AML-193 (cell line): Measurements from ENCODE around the gene NKAIN2.

ENCODE experiments used
- DNase-seq, 2 experiments: peaks; one replicate each; lab custom pipeline; 2025; lab: John Stamatoyannopoulos, UW

The NKAIN2 gene

DNA sequence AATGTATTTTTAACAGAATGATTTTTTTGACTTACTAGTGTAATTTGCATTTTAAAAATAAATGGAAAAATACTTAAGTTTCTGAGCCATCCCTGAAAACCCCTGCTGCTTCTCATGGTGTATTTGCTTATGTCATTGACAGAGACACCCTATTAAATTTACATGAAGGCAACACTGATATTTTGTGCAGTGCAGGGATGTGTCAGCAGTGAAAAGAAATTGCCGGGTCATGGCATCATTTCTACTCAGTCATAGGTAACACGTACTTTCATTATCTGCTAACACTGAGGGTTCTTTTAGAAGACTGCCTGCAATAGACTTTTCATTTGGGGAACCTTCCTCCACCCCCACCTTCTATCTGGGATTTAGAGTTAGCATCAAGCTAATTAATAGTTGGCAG, 1021.9 kb downstream of the NKAIN2 start:
- no peak for DNase-seq

DNA sequence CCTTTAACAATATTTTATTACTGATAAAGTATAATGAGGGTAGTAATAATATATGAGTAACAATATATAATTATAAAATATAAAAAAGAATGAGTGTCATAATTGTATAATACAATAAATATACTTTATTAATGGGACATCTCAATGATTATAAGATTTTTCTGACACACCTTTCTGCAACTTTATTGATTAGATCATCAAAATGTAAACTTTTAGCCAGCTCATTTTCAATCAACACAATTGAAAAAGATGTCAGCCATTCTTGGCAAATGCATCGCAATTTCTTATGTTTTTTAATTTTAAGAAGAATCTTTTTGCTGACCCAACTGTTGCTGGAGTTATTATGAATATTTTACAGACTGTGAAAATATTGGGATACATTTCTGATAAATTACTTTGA, 1026.2 kb downstream of the NKAIN2 start:
- DNase-seq: no peak

DNA sequence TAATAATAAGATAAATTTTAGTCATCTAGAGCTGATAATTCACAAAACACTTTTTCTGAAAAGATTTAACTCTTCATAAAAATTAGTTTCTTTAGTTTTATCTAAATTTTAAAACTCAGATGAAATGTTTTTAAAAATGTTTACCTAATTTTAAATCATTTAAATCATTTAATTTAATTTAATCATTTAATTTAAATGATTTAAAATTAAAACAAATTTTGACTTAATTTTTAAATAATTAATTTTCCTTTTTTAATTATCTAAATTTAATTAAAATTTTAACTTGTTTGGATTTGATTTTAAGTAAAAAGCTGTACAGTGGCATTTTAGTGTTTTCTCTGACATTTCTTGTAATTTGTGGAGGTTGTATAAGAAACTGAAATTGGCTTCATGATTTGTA, 1026.8 kb downstream of the NKAIN2 start:
- no peak for DNase-seq

DNA sequence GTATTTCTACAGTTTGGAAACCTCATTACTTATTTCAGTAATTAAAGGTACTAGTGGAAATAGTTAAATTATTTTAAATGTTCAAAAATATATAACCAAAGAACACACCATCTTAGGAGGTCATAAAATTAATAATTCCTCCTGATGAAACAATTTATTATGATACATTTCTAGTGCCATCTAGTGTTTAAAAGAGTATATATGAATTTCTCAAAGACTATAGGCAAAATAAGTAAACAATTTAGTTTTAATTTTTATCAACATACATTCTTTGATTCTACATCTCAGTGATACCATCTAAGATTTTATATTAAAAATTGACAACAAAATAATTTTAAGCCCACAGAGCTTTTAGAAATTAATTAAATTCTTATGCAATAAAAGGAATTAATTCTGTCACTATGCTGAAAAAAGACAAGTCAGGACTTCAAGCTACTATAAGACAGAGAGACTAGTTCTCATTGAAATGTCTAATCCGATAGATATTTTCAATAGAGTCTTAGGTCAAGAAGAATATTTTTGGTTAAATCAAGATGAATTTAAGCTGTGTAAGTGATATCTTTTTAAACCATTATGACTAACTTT, 1050.8 kb downstream of the NKAIN2 start:
- DNase-seq: peak; percentile 24 to 34

DNA sequence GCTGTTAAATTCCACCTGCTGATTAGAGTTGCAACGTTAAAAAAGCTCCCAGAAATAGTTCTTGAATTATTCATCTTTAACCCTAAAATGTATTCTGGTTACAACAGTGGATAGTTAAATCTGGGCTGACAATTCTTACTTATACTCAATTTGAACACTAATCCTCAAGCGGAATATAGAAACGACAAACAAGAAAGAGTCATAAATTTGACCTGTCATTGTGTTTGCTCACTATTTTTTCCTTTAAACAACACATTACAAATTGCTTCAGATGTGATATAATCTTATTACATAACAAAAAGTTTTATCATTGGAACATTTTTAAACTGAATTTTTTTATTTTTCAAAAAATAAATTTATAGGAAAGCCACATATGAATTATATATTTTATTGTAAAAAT, 1054.1 kb downstream of the NKAIN2 start:
- DNase-seq: no peak

DNA sequence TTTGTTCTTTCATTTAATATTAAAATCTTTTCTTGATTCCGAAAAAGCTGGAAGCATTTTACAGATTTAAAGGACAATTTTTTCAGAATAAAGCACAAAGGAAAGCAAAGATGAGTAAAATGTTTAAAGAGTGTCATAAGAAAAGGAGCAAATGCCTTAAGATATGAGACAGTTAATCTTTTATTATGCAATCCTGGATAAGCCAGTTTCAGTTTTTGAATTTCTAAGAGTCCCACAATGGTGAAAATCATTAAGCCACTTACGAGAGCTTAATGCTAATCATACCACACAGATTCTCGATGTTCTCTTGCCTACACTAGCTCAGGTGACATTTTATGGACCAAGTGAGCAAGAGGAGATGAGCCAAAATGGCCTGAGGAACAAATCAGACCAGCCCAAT, 1054.9 kb downstream of the NKAIN2 start:
- DNase-seq: no peak

DNA sequence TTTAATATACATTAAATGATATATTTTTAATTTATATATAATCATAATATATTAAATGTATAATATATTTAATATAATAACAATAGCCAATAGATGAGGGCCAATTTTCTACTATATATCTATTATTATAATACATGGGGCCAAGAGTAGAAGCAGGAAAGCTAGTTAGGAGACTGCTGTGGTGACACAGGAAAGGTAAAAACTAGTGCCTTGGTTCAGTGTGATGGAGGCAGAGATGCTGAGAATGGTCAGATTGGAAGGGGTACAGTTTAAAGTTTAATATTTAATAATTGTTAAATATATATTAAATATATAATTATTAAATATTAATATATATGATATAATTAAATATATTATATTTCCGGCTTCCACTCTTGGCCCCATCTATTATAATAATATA, 1055.7 kb downstream of the NKAIN2 start:
- no peak for DNase-seq

DNA sequence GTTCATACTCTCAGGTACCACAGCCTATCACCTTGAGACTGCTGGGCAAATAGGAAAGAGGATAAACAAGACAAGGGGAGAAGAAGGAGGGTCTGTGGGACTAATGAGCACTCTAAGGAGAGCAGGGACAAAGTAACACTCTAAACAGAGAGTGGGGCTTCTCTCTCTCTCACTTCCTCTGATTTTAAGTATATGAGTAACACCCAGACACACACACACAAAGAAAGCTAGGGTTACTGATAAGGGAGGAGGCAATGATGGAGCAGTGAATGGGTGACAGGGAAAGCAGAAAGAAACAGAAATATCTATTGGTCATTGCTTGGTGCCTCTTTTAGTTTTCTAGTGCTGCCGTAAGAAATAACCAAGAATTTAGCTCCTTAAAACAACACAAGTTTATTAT, 1062.4 kb downstream of the NKAIN2 start:
- DNase-seq: no peak

DNA sequence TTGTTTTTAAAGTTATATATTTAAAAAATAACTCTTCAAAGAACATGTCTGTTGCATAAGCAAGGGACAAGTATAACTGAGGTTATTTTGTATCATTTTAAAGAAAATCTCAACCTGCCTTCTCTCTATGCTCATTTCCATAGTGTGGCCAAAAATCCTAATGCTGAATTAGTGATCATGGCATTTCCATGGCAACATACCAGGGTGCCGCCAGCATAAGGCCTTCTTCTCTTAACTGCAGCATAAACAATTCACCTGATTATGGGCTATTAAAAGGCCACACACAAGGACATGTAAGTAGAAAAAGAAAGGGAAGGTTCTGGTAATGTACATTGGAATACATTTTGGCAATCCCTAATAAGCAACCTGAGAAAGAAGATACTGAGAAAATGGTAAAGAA, 1063.5 kb downstream of the NKAIN2 start:
- no peak for DNase-seq

DNA sequence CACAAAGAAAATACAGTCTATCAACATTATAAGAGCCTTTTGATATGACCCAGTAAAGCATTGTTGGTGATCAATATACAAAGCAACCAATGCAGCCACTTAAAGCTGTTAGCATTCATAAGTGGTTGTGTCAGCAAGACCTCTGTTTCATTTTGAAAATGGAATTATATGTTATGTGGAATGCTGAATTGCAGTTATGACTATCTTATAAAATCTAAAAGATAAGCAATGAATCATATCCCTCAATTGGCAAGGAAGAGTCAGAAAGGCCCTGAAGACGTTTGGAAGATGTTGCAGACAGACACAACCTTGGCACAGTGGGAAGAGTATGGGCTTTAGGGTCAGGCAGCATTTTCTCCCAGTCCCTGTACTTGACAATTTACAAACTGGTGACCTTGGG, 1064.8 kb downstream of the NKAIN2 start:
- no peak for DNase-seq

DNA sequence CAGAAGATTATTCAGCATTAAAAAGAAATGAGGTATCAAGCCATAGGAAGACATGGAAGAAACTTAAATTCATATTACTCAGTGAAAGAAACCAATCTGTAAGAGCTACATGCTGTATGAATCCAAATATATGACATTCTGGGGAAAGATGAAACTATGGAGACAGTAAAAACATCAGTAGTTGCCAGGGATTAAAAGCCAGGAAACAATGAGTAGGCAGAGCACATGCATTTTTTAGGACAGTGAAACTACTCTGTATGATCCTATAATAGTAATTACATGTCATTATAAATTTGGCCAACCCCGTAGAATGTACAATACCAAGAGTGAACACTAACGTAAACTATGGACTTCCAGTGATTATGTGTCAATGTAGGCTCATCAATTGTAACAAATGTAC, 1065.8 kb downstream of the NKAIN2 start:
- DNase-seq: no peak

DNA sequence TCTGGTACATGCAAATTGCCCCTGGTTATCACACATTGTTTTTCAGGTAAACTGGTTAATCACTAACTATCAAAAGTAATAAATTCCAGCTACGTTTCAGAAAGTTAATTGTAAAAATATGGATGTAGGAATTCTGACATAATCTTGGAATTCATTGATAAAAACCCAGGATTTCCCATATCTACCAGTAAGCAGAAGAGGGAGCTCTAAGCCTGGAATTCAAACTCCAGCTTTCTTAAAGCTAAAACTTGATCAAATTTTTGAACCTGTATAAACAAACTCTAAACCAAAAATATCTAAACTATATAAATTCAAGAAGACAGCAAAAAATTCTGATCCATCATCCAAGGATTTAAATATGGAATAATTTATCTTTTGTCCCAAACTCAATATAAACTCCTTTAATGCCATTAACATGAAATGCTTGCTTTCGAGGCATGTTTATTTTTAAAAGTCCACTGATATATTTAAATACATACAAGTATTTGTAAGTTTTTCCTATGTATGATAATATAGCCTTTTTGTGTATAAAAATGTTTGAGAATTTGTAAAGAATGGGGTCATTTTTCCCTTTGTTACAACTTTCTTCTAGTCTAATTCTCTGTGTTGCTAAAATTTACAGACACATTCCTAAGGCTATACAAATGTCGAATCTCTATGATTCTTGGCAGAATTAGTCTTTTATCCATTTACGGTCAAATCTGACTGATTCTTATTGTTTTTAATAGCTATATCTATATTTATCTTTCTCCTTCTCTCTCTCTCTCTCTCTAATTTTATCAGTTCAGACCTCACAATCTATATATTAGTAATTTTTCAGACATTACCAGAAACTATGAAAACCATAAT, 1067.2 kb downstream of the NKAIN2 start:
- DNase-seq: peak; percentile 14 to 36

DNA sequence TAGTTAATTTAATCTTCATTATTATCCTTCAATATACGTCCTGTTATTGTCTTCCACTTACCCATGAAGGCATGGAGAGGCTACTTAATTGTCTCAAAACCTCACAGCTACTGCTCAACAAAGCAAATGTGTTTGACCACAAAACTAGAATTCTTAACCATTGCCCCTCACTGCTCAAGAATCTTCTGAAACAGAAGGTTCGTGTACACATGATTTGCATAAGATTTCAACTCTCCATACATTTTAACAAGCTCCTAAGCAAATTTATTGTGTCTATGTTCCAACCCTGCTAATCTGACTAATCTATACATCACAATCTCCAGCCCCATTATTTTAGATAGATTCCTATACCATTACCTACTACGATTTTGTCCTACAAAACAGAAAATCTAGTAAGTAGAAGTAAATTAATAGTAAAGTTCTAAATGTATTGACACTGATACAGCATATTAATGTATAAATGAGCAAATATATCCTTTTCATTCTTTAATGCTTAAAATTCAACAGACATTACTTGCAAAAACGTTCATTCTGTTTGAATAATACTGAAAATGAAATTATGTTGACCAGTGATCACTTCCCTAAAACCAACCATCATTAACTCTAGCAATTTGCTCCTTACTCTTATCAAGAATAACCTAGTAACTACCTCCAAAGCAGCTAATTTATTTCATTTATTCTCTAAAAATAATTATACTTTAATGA, 1068.8 kb downstream of the NKAIN2 start:
- DNase-seq: no peak

DNA sequence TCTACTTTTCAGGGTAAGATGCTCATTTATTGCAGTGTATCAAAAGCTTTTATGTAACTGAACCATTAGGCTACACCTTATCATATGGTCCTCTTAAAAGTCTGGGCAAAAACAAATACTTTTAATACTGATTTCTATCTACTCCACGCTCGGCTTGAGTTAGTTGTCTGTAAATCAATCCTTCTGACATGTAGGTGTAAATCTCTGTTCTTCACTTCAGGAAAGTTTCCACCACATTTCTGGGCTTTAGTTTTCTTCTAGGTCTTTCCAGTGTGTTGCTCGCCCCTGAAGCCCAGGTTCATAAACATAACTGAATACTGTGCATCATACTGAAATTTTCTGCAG, 1069.4 kb downstream of the NKAIN2 start:
- no peak for DNase-seq
